Posterior cingulate gyrus (tissue), 11 donors: ENCODE measurements around the gene RPS28.

Source experiments
- DNase-seq, 10 donors: peaks; one replicate each; pipeline versions ENCODE4 v3.0.0 to v3.0.0-alpha.2; 2020 to 2021; ENCODE audit warnings: mixed read lengths in 3 of 10
- intact Hi-C: fragments of 100-400 bp; cut with DNase I; formaldehyde crosslinking; loops from one replicate; pipeline ENCODE4 v1.15.1; 2023

RPS28 gene

DNA sequence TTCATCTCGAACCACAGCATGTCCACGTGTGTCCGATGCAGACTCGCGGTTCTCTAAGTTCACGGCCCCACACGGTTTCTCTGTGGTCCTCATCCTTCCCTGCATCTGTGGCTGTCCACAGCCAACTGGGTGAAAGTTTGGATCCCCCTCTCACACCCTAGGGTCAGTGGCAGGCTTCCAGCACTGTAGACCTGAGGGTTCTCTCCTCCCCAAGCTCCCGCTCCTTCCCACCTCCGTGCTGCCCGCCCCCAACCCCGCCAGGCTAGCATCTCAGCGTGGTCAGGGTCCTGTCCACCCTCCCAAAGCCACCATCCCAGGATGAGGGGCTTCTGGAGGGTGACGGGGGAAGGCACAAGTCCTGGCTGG lies 45.6 kb downstream of the RPS28 start:
- intact Hi-C loops: no loop called here
- DNase-seq: peak in 2 of 10 donors; percentile 63 to 77

GRCh38 chr19:8367327-8368001 lies 46.2 kb downstream of the RPS28 start:
- DNase-seq: peak; percentile 62 to 94 (median 74)
- intact Hi-C loops: no loop called here

DNA sequence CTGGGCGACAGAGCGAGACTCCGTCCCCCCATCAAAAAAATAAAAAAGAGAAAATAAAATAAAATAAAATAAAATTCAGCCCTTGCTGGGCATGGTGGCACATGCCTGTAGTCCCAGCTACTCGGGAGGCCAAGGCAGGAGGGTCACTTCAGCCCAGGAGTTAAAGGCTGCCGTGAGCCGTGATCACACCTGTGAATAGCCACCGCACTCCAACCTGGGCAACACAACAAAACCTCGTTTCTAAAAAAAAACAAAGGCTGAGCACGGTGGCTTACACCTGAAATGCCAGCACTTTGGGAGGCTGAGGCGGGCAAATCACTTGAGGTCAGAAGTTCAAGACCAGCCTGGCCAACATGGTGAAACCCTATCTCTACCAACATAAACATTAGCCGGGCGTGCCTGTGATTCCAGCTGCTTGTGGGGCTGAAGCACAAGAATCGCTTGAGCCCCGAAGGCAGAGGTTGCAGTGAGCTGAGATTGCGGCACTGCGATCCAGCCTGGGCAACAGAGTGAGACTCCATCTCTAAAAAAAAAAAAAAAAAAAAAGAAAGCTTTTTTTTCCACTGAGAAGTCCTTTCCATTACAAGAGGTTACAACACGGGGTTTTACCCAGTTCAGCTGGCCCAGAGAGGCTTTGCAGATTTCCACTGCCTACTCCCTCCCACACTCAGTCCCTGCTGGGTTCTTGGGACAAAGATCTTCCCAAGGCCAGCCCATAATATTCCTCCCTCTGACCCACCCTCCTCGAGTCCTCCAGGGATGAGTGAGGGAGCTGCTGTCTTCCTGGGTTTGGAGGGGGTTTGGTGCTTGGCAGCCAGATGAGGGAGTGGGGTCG lies 49.1 kb downstream of the RPS28 start:
- DNase-seq: peak in 2 of 10 donors; percentile 52 to 67
- intact Hi-C loops: no loop called here

DNA sequence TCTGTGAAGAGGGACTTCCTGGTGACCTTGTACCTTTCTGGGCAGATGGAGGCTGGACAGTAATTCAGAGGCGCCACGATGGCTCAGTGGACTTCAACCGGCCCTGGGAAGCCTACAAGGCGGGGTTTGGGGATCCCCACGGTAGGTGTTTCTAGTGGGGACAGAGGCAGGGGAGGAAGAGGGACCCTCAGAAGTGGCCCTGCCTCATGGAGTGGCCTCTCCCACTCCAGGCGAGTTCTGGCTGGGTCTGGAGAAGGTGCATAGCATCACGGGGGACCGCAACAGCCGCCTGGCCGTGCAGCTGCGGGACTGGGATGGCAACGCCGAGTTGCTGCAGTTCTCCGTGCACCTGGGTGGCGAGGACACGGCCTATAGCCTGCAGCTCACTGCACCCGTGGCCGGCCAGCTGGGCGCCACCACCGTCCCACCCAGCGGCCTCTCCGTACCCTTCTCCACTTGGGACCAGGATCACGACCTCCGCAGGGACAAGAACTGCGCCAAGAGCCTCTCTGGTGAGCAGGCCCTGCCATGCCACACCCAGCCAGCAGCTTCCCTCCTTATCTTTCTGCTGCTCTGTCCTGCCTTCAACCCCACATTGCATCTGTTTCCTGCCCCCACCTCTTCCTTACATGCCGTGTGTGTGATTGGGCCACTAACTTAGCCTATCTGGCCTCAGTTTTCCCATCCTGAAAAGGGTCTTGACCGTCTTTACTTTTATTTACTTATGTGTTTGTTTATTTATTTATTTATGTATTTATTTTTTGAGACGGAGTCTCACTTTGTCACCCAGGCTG lies 49.9 kb downstream of the RPS28 start:
- DNase-seq: peak in 2 of 10 donors; percentile 68 to 81
- intact Hi-C loops: no loop called here
